IMR-90 (cell line): ENCODE data around the gene RAB30. TPM values are rescaled to one million over a fixed set of nuclear protein-coding genes. Genes with fewer than 3 reads are reported as not detected.

ENCODE experiments used
- ATAC-seq: fragments of 200-7000 bp; cut with Tn5 transposase; 2 replicates; pipeline ENCODE4 v1.9.1; 2020; ENCODE audit warnings: low read depth, mild to moderate bottlenecking, moderate library complexity
- BruUV-seq: library from RNA; stranded (reverse); fragments of 400-500 nt; replicated peaks from 2 replicates; lab custom pipeline; 2021; lab: Mats Ljungman, UMichigan
- CTCF ChIA-PET: fragments of 300-600 bp; formaldehyde crosslinking; extraction: SDS; loops from one replicate; lab custom pipeline; 2021; ENCODE audit warnings: antibody characterized with exemption; lab: Yijun Ruan, JAX
- POLR2A ChIA-PET: fragments of 300-600 bp; sonication (Branson Sonifier 250); formaldehyde crosslinking; loops from one replicate; lab custom pipeline; 2022; ENCODE audit warnings: antibody characterized with exemption; ENCODE audit not compliant: unreplicated experiment; lab: Charles Lee
- DNase-seq: peaks from one replicate; pipeline ENCODE4 v3.0.0; 2013
- H2AFZ ChIP-seq: replicated peaks from 2 replicates; pipeline ENCODE3; 2013; ENCODE audit warnings: low read length, mild to moderate bottlenecking; ENCODE audit not compliant: poor library complexity
- H2AK5ac ChIP-seq: 2 replicates; pipeline ENCODE4 v1.6.1; 2013; ENCODE audit warnings: low read depth, low read length, inconsistent platforms
- H2AK9ac ChIP-seq: replicated peaks from 2 replicates; pipeline ENCODE3; 2013; ENCODE audit warnings: mild to moderate bottlenecking, low read depth, low read length, moderate library complexity; ENCODE audit not compliant: poor library complexity
- H2BK120ac ChIP-seq: 2 replicates; pipeline ENCODE4 v1.6.1; 2013; ENCODE audit warnings: low read depth, low read length, inconsistent platforms
- H2BK15ac ChIP-seq: 3 replicates; pipeline ENCODE4 v1.6.1; 2013; ENCODE audit warnings: low read depth, low read length, inconsistent platforms
- H2BK20ac ChIP-seq: 2 replicates; pipeline ENCODE4 v1.6.1; 2013; ENCODE audit warnings: low read depth, mild to moderate bottlenecking, inconsistent platforms, low read length, moderate library complexity
- H2BK5ac ChIP-seq: 2 replicates; pipeline ENCODE4 v1.6.1; 2013; ENCODE audit warnings: mild to moderate bottlenecking, low read depth, low read length, inconsistent platforms; ENCODE audit not compliant: poor library complexity, severe bottlenecking
- H3K14ac ChIP-seq: replicated peaks from 2 replicates; pipeline ENCODE4 v1.6.1; 2013; ENCODE audit warnings: low read depth, low read length, inconsistent platforms
- H3K18ac ChIP-seq: 2 replicates; pipeline ENCODE4 v1.6.1; 2013; ENCODE audit warnings: low read depth, low read length, control low read depth
- H3K23ac ChIP-seq: 2 replicates; pipeline ENCODE4 v1.6.1; 2013; ENCODE audit warnings: low read depth, low read length, inconsistent platforms
- H3K27ac ChIP-seq: 2 replicates; pipeline ENCODE4 v1.5.1; 2013; ENCODE audit warnings: mild to moderate bottlenecking, control low read depth, low read length; ENCODE audit not compliant: insufficient read depth
- H3K27me3 ChIP-seq: 2 replicates; pipeline ENCODE4 v1.6.1; 2013; ENCODE audit warnings: low read length; ENCODE audit not compliant: control insufficient read depth, insufficient read depth
- H3K36me3 ChIP-seq: 2 replicates; pipeline ENCODE4 v1.6.1; 2013; ENCODE audit warnings: low read length, mixed read lengths; ENCODE audit not compliant: control insufficient read depth, insufficient read depth
- H3K4ac ChIP-seq: 2 replicates; pipeline ENCODE4 v1.6.1; 2013; ENCODE audit warnings: low read depth, low read length, inconsistent platforms
- H3K4me1 ChIP-seq: 2 replicates; pipeline ENCODE4 v1.6.1; 2013; ENCODE audit warnings: low read length, mixed read lengths; ENCODE audit not compliant: control insufficient read depth, insufficient read depth
- H3K4me2 ChIP-seq: 2 replicates; pipeline ENCODE4 v1.6.1; 2013; ENCODE audit warnings: low read depth, mild to moderate bottlenecking, control low read depth, low read length, moderate library complexity
- H3K4me3 ChIP-seq: 2 replicates; pipeline ENCODE4 v1.5.1; 2013; ENCODE audit warnings: low read depth, mild to moderate bottlenecking, control low read depth, low read length, moderate library complexity; ENCODE audit not compliant: insufficient read depth
- H3K56ac ChIP-seq: 2 replicates; pipeline ENCODE4 v1.6.1; 2013; ENCODE audit warnings: low read length, inconsistent platforms; ENCODE audit not compliant: insufficient read depth; ENCODE audit errors: extremely low read depth
- H3K79me1 ChIP-seq, 2 experiments: 2 replicates each; pipeline ENCODE4 v1.6.1; 2013; ENCODE audit warnings: low read length in 2 of 2, inconsistent platforms in 1 of 2, low read depth in 1 of 2
- H3K9ac ChIP-seq: 2 replicates; pipeline ENCODE4 v1.6.1; 2013; ENCODE audit warnings: low read depth, low read length, control low read depth
- H3K9me1 ChIP-seq: 2 replicates; pipeline ENCODE4 v1.6.1; 2013; ENCODE audit warnings: low read length, inconsistent platforms; ENCODE audit not compliant: insufficient read depth
- H3K9me3 ChIP-seq: 2 replicates; pipeline ENCODE4 v1.6.1; 2013; ENCODE audit warnings: low read length; ENCODE audit not compliant: control insufficient read depth, insufficient read depth
- H4K20me1 ChIP-seq: 2 replicates; pipeline ENCODE4 v1.6.1; 2013; ENCODE audit warnings: low read length, inconsistent platforms; ENCODE audit not compliant: insufficient read depth
- H4K5ac ChIP-seq: 2 replicates; pipeline ENCODE4 v1.6.1; 2013; ENCODE audit warnings: mild to moderate bottlenecking, low read depth, low read length, control low read depth
- H4K8ac ChIP-seq, 2 experiments: 2 replicates each; pipeline ENCODE4 v1.6.1; 2013; ENCODE audit warnings: low read depth in 2 of 2, low read length in 2 of 2, control low read depth in 1 of 2, inconsistent platforms in 1 of 2
- H4K91ac ChIP-seq: 2 replicates; pipeline ENCODE4 v1.6.1; 2013; ENCODE audit warnings: low read depth, low read length, inconsistent platforms; ENCODE audit not compliant: insufficient read depth
- BHLHE40 ChIP-seq: fragments of 150-350 bp; IDR thresholded peaks from 2 replicates; pipeline ENCODE4 v1.6.1; 2016; ENCODE audit warnings: mild to moderate bottlenecking, low read depth, low read length
- CEBPB ChIP-seq: IDR thresholded peaks from 2 replicates; pipeline ENCODE4 v1.6.1; 2012; ENCODE audit warnings: low read depth, low read length, improper control_type of control experiment
- CHD1 ChIP-seq: IDR thresholded peaks from 2 replicates; pipeline ENCODE4 v1.6.1; 2012; ENCODE audit warnings: low read depth, low read length, improper control_type of control experiment
- CTCF ChIP-seq: conservative IDR thresholded peaks from 2 replicates; pipeline ENCODE4 v1.5.1; 2012; ENCODE audit warnings: mild to moderate bottlenecking, low read depth, low read length, improper control_type of control experiment
- FOS ChIP-seq: fragments of 150-350 bp; IDR thresholded peaks from 2 replicates; pipeline ENCODE4 v1.6.1; 2016; ENCODE audit warnings: low read depth, low read length
- MAFK ChIP-seq: IDR thresholded peaks from 2 replicates; pipeline ENCODE4 v1.6.1; 2012; ENCODE audit warnings: low read depth, low read length, improper control_type of control experiment
- MXI1 ChIP-seq: IDR thresholded peaks from 2 replicates; pipeline ENCODE4 v1.6.1; 2012; ENCODE audit warnings: low read depth, mild to moderate bottlenecking, low read length, moderate library complexity, borderline replicate concordance
- NFE2L2 ChIP-seq: fragments of 150-350 bp; IDR thresholded peaks from 2 replicates; pipeline ENCODE4 v1.6.1; 2016; ENCODE audit warnings: low read depth, mild to moderate bottlenecking, low read length
- POLR2A ChIP-seq: IDR thresholded peaks from 2 replicates; pipeline ENCODE4 v1.6.1; 2012; ENCODE audit warnings: mild to moderate bottlenecking, low read depth, low read length
- RAD21 ChIP-seq: IDR thresholded peaks from 2 replicates; pipeline ENCODE4 v1.6.1; 2012; ENCODE audit warnings: low read length, improper control_type of control experiment
- RCOR1 ChIP-seq: IDR thresholded peaks from 2 replicates; pipeline ENCODE4 v1.6.1; 2012; ENCODE audit warnings: mild to moderate bottlenecking, low read length, improper control_type of control experiment; ENCODE audit not compliant: insufficient replicate concordance
- RFX5 ChIP-seq: IDR thresholded peaks from 2 replicates; pipeline ENCODE4 v1.8.0; 2012; ENCODE audit warnings: low read depth, mild to moderate bottlenecking, low read length, moderate library complexity
- SMC3 ChIP-seq: fragments of 150-350 bp; IDR thresholded peaks from 2 replicates; pipeline ENCODE4 v1.6.1; 2016; ENCODE audit warnings: low read depth, mild to moderate bottlenecking, antibody characterized with exemption, low read length, moderate library complexity
- WGBS, 2 experiments: methylation state at CpG; one replicate each; pipeline versions ENCODE4 v1.1.5 to v1.1.7; 2013; ENCODE audit warnings: missing lambda C conversion rate in 2 of 2; ENCODE audit not compliant: insufficient read length in 1 of 2; ENCODE audit errors: extremely low coverage in 2 of 2; 5-methylcytosine and 5-hydroxymethylcytosine counted together
- dilution Hi-C: fragments of 300-500 bp; cut with HindIII; formaldehyde crosslinking; loops from one replicate; pipeline ENCODE4 v1.14.3; 2018; ENCODE audit warnings: low sequenced_read_pairs; ENCODE audit not compliant: unreplicated experiment
- in situ Hi-C: fragments of 300-500 bp; cut with MboI; formaldehyde crosslinking; loops from 3 replicates; pipeline ENCODE4 v1.14.3; 2019; ENCODE audit warnings: low sequenced_read_pairs, inconsistent platforms, mixed read lengths
- intact Hi-C: fragments of 100-400 bp; cut with micrococcal nuclease; formaldehyde crosslinking; loops from 2 replicates; pipeline ENCODE4 v1.10.0; 2022
- polyA plus RNA-seq, 3 experiments: library from polyadenylated mRNA; depleted of rRNA; stranded (reverse); fragments of >200 nt; gene quantifications; 2 replicates each; pipeline ENCODE4 v1.2.3, GENCODE V29; 2012; ENCODE audit warnings: low replicate concordance in 1 of 3
- total RNA-seq: library from RNA; depleted of rRNA; stranded (reverse); fragments of >200 nt; gene quantifications from 2 replicates; pipeline ENCODE4 v1.2.3, GENCODE V29; 2012
- TF ChIP-seq, protein P1 (sequence below): fragments of 150-350 bp; IDR thresholded peaks from 2 replicates; pipeline ENCODE4 v1.6.1; 2017; ENCODE audit warnings: mild to moderate bottlenecking, antibody characterized with exemption, low read length, low read depth
- TF ChIP-seq, protein P2 (sequence below): fragments of 150-350 bp; IDR thresholded peaks from 2 replicates; pipeline ENCODE4 v1.6.1; 2016; ENCODE audit warnings: low read depth, mild to moderate bottlenecking, low read length, moderate library complexity, borderline replicate concordance

RAB30 gene
- total and polyA plus RNA-seq, 2 of the 4 experiments (the other 2 are of a cell fraction), result 7.2 to 25.6 TPM

- H3K9me1 ChIP-seq, result no peaks in the 10 kb centered on the region; the same call in 1 of the 2 replicates
- no peak overlapping the region for H2BK120ac ChIP-seq
- no peak overlapping the region for H4K5ac ChIP-seq
- H3K23ac ChIP-seq, result no peak overlapping the region
- H3K79me1 ChIP-seq, result peaks cover 8 to 9% of the 10 kb centered on the region in 2 experiments; a peak in 1 of 4 replicates
- no peak overlapping the region for H3K14ac ChIP-seq
- peaks cover 9% of the 10 kb centered on the region; the same call in 1 of the 2 replicates for H4K20me1 ChIP-seq
- H3K4ac ChIP-seq, result no peak overlapping the region
- no peaks in the 10 kb centered on the region; the same call in 1 of the 2 replicates for H3K4me1 ChIP-seq
- no peaks in the 10 kb centered on the region for H3K9me3 ChIP-seq
- no peak overlapping the region for H2BK5ac ChIP-seq
- TF ChIP-seq CTCF (no peak), RCOR1 (no peak), NFE2L2 (no peak), FOS (no peak), MXI1 (no peak), RFX5 (no peak), MAFK (no peak), CEBPB (no peak), POLR2A (no peak), BHLHE40 (no peak), SMC3 (no peak), CHD1 (no peak), RAD21 (no peak)
- TF ChIP-seq, protein P1, sequence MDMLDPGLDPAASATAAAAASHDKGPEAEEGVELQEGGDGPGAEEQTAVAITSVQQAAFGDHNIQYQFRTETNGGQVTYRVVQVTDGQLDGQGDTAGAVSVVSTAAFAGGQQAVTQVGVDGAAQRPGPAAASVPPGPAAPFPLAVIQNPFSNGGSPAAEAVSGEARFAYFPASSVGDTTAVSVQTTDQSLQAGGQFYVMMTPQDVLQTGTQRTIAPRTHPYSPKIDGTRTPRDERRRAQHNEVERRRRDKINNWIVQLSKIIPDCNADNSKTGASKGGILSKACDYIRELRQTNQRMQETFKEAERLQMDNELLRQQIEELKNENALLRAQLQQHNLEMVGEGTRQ, result no peak
- TF ChIP-seq, protein P2, sequence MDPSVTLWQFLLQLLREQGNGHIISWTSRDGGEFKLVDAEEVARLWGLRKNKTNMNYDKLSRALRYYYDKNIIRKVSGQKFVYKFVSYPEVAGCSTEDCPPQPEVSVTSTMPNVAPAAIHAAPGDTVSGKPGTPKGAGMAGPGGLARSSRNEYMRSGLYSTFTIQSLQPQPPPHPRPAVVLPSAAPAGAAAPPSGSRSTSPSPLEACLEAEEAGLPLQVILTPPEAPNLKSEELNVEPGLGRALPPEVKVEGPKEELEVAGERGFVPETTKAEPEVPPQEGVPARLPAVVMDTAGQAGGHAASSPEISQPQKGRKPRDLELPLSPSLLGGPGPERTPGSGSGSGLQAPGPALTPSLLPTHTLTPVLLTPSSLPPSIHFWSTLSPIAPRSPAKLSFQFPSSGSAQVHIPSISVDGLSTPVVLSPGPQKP, result no peak
- H4K91ac ChIP-seq, result no peak overlapping the region
- no peak overlapping the region for H2BK20ac ChIP-seq
- no peak for ATAC-seq
- H2AK9ac ChIP-seq, result no peak overlapping the region
- WGBS, 2 experiments, result 64% methylated on average over 4 of the region's 4 CpGs; no CpG with 5 or more reads in 1 of the 2 experiments
- POLR2A ChIA-PET, result no interaction called here
- dilution Hi-C loops (no loop called here), intact Hi-C loops (no loop called here), in situ Hi-C loops (no loop called here)
- CTCF ChIA-PET, result no interaction called here
- H2AK5ac ChIP-seq, result no peak overlapping the region
- no TSS peak for BruUV-seq
- DNase-seq, result no peak
- H4K8ac ChIP-seq, result no peak overlapping the region
- H3K4me3 ChIP-seq, result no peak overlapping the region
- H2AFZ ChIP-seq, result no peak overlapping the region
- no peak overlapping the region for H3K56ac ChIP-seq
- no peak overlapping the region for H3K27ac ChIP-seq
- H3K18ac ChIP-seq, result no peak overlapping the region
- no peak overlapping the region for H2BK15ac ChIP-seq
- no peaks in the 10 kb centered on the region for H3K36me3 ChIP-seq
- H3K4me2 ChIP-seq, result no peak overlapping the region
- H3K27me3 ChIP-seq, result no peaks in the 10 kb centered on the region
- no peak overlapping the region for H3K9ac ChIP-seq
Measured at GRCh38 chr11:83023410-83023809, 48.3 kb downstream of the RAB30 start.
